IMR-90 (cell line): ENCODE measurements around the gene CREB5.

Experiments
- FOS ChIP-seq: fragments of 150-350 bp; IDR thresholded peaks from 2 replicates; pipeline ENCODE4 v1.6.1; 2016; ENCODE audit warnings: low read depth, low read length
- POLR2A ChIP-seq: IDR thresholded peaks from 2 replicates; pipeline ENCODE4 v1.6.1; 2012; ENCODE audit warnings: mild to moderate bottlenecking, low read depth, low read length
- TF ChIP-seq, protein P1 (sequence below): conservative IDR thresholded peaks from 2 replicates; pipeline ENCODE4 v1.5.1; 2012; ENCODE audit warnings: mild to moderate bottlenecking, low read depth, low read length, improper control_type of control experiment

DNA sequence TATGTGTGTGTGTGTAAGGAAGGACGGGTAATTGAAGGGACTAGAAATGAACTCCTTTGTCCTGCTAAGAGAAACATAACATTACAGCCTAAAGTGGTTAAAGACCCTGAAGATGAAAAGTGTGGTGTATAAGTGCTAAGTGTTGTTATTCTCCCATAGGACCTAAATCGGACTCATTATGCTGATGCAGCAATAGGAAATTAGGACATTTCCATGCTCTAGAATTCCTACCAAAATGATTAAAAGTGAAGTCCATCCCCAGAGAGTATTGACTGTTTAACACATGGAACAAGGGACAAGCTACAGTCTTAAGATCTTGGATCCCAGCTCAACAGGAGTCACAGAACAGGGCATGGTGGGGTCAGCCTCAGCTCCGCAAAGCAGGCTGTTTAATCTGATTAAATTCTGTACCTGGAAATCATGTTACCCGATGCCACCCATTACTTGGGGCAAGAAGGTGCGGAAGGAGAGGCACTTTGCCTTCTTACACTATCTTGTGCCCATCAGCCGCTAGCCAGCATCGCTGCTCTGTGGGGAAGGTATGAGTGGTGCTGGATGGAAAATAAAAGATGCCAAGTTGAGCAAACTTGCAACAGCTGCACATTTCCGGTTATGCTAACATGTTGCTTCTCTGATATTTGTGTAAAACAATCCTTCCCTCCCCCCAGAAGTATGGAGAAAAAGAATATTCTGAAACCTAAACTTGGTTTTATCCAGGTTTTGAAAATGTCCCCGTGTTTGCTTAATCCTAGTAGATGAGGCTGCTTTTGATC is 100.5 kb downstream of the CREB5 start:
- no peak for TF ChIP-seq POLR2A
- no peak for TF ChIP-seq FOS
- TF ChIP-seq, protein P1, sequence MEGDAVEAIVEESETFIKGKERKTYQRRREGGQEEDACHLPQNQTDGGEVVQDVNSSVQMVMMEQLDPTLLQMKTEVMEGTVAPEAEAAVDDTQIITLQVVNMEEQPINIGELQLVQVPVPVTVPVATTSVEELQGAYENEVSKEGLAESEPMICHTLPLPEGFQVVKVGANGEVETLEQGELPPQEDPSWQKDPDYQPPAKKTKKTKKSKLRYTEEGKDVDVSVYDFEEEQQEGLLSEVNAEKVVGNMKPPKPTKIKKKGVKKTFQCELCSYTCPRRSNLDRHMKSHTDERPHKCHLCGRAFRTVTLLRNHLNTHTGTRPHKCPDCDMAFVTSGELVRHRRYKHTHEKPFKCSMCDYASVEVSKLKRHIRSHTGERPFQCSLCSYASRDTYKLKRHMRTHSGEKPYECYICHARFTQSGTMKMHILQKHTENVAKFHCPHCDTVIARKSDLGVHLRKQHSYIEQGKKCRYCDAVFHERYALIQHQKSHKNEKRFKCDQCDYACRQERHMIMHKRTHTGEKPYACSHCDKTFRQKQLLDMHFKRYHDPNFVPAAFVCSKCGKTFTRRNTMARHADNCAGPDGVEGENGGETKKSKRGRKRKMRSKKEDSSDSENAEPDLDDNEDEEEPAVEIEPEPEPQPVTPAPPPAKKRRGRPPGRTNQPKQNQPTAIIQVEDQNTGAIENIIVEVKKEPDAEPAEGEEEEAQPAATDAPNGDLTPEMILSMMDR: no peak
